Adrenal gland (tissue), 5 donors: Measurements from ENCODE around the gene OVOL3.

Source experiments
- POLR2A ChIP-seq, 2 donors: fragments of 450-650 bp; IDR thresholded peaks; one replicate each; pipeline ENCODE4 v1.6.1; 2017; ENCODE audit warnings: antibody characterized with exemption in 2 of 2, mild to moderate bottlenecking in 2 of 2, moderate library complexity in 1 of 2
- TF ChIP-seq, protein P1 (sequence below), 6 experiments: fragments of 450-650 bp in 4 of 6; fragments of 200-600 bp in 2 of 6; sonication (generic) in 1 of 6; IDR thresholded peaks; 1 replicate in 5 of 6; 2 replicates in 1 of 6; pipeline versions ENCODE4 v1.5.1 to v1.8.0; 2016 to 2021; ENCODE audit warnings: antibody characterized with exemption in 6 of 6, mild to moderate bottlenecking in 2 of 6, moderate library complexity in 1 of 6
- donor health status: DM: no; HTN: no; CAD: no.

DNA sequence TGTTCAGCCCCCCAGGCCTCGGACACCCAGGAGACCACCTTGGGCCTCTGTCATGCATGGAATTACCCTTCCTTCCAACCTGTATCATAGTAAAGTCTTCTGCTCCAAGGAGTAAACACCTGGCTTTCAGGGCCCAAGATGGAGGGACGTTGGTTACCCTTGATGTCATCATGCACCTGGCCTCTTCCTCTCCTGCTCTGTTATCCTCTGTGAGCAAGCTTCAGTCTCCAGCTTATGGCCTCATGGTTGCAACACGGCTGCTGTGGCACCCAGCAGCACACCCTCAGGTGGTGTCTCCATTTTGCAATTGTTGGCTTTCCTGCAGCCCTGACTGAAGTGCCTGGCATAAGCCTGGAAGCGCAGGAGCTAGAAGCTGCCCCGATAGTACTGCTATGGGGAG lies 4.0 kb upstream of the OVOL3 start:
- TF ChIP-seq, protein P1, sequence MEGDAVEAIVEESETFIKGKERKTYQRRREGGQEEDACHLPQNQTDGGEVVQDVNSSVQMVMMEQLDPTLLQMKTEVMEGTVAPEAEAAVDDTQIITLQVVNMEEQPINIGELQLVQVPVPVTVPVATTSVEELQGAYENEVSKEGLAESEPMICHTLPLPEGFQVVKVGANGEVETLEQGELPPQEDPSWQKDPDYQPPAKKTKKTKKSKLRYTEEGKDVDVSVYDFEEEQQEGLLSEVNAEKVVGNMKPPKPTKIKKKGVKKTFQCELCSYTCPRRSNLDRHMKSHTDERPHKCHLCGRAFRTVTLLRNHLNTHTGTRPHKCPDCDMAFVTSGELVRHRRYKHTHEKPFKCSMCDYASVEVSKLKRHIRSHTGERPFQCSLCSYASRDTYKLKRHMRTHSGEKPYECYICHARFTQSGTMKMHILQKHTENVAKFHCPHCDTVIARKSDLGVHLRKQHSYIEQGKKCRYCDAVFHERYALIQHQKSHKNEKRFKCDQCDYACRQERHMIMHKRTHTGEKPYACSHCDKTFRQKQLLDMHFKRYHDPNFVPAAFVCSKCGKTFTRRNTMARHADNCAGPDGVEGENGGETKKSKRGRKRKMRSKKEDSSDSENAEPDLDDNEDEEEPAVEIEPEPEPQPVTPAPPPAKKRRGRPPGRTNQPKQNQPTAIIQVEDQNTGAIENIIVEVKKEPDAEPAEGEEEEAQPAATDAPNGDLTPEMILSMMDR (IDR thresholded peaks at IDR 0.05): no peak
- TF ChIP-seq POLR2A (IDR thresholded peaks at IDR 0.05): no peak
